Measurements from ENCODE around the gene SP140. TPM values are rescaled to one million over a fixed set of nuclear protein-coding genes. Genes with fewer than 3 reads are reported as not detected.

The SP140 gene
- total and polyA plus RNA-seq, 10 of the 15 experiments (the other 5 are each of a cell fraction or from before 2014, with no cell fraction given), result 61.7 to 164 (median 90.7) TPM

DNA sequence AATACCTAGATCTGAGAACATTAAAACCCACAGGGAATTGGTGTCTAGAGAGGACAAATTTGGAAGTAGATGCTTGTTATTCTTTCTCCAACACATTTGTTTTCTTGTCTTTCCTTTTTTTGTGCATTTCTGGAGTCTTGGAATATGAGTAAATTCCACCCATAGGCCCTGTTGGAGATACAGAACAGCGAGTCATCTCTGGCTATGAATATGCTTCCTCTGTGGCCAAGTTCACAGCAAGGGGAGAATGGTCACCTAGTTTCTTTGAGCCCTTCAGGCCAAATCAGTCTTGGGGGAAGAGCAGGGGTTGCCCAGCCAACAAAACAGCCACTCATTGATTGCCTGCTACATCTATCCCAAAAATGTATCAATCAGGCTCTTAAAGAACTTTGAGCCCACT, 132.8 kb downstream of the SP140 start:
- WGBS (ENCODE audit: insufficient coverage, insufficient replicate concordance, low lambda C conversion rate, missing lambda C conversion rate), result 69% methylated on average over 1 of the region's 1 CpG
- no peak for ATAC-seq
- Histone ChIP-seq H3K9me3 (replicated peaks; ENCODE audit: control insufficient read depth, insufficient read depth, low read length) (no peaks in the 10 kb centered on the region), H3K27ac (ENCODE audit: control insufficient read depth, insufficient read depth) (no peak overlapping the region), H2AFZ (ENCODE audit: control insufficient read depth, low read depth, low read length) (no peak overlapping the region), H3K79me2 (ENCODE audit: control insufficient read depth, insufficient read depth, low read length) (no peaks in the 10 kb centered on the region), H4K20me1 (ENCODE audit: control insufficient read depth, insufficient read depth) (no peaks in the 10 kb centered on the region), H3K4me3 (no peak overlapping the region), H3K4me2 (ENCODE audit: control insufficient read depth, insufficient read depth) (no peak overlapping the region), H3K9ac (ENCODE audit: control insufficient read depth, insufficient read depth, low read length) (no peak overlapping the region), H3K4me1 (ENCODE audit: control insufficient read depth, insufficient read depth, low read length) (peaks cover 4% of the 10 kb centered on the region; the same call in 1 of the 2 replicates), H3K36me3 (ENCODE audit: control insufficient read depth in 2 of 2, insufficient read depth in 2 of 2, low read length in 1 of 2) (peaks cover 5 to 6% of the 10 kb centered on the region in 2 experiments), H3K27me3 (replicated peaks in 1 of 2; ENCODE audit: control insufficient read depth in 2 of 2, insufficient read depth in 2 of 2, low read length in 1 of 2) (no peaks in the 10 kb centered on the region)
- intact Hi-C loops (cut with micrococcal nuclease; ENCODE audit: unreplicated experiment) (no loop called here), in situ Hi-C loops (cut with MboI) (no loop called here)
- FAIRE-seq, result no peak
- SMC1A ChIA-PET (ENCODE audit: uncharacterized antibody, unreplicated experiment), result no interaction called here
- no TSS peak for BruUV-seq (replicated peaks)
- RAD21 ChIA-PET (ENCODE audit: unreplicated experiment), result interaction anchor here (0.5 kb wide), 1 partner anchor 634 kb away, joined by 5 read pairs; no protein-coding TSS in a partner anchor
- POLR2A ChIA-PET, result no interaction called here
- CTCF ChIA-PET, result no interaction called here
- TF ChIP-seq POLR2A (IDR thresholded peaks at IDR 0.05; ENCODE audit: low read depth, low read length), result no peak
- DNase-seq (ENCODE audit: low read depth, low spot score), result no peak

DNA sequence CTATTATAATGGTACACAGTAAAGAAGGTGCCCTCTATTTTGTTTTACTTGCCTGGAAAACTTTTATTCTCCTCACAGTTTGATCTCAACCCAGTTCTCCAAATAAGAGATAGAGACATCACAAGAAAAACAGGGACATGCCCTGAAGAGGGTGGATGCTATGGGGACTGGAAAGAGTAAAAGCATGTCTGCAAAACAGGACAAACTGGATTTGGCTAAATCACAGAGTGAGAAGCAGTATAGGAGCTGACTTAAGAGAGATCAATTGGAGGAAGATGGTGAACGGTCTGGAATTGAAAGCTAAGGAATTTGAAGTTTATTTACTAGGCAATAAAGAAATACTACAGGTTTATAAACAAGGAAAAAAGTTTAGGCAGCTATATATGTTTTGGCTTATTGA, 134.5 kb downstream of the SP140 start:
- ChIA-PET CTCF (no interaction called here), SMC1A (ENCODE audit: uncharacterized antibody, unreplicated experiment) (interaction anchor here (1.4 kb wide), 1 partner anchor 11 kb away, joined by 4 read pairs; no protein-coding TSS in a partner anchor), POLR2A (interaction anchor here (1.3 kb wide), 1 partner anchor 30 kb away, joined by 3 read pairs; no protein-coding TSS in a partner anchor), RAD21 (ENCODE audit: unreplicated experiment) (no interaction called here)
- peaks cover 4% of the 10 kb centered on the region; the same call in 1 of the 2 replicates for H3K4me1 ChIP-seq (ENCODE audit: control insufficient read depth, insufficient read depth, low read length)
- FAIRE-seq (no peak), ATAC-seq (no peak), DNase-seq (ENCODE audit: low read depth, low spot score) (no peak)
- H3K4me2 ChIP-seq (ENCODE audit: control insufficient read depth, insufficient read depth), result no peak overlapping the region
- no peaks in the 10 kb centered on the region for H4K20me1 ChIP-seq (ENCODE audit: control insufficient read depth, insufficient read depth)
- H3K9me3 ChIP-seq (replicated peaks; ENCODE audit: control insufficient read depth, insufficient read depth, low read length), result no peaks in the 10 kb centered on the region
- WGBS (ENCODE audit: insufficient coverage, insufficient replicate concordance, low lambda C conversion rate, missing lambda C conversion rate), result 80% methylated on average over 1 of the region's 1 CpG
- peaks cover 5 to 6% of the 10 kb centered on the region in 2 experiments for H3K36me3 ChIP-seq (ENCODE audit: control insufficient read depth in 2 of 2, insufficient read depth in 2 of 2, low read length in 1 of 2)
- no peaks in the 10 kb centered on the region for H3K79me2 ChIP-seq (ENCODE audit: control insufficient read depth, insufficient read depth, low read length)
- no peak overlapping the region for H3K4me3 ChIP-seq
- H3K27me3 ChIP-seq (replicated peaks in 1 of 2; ENCODE audit: control insufficient read depth in 2 of 2, insufficient read depth in 2 of 2, low read length in 1 of 2), result no peaks in the 10 kb centered on the region
- intact Hi-C loops (cut with micrococcal nuclease; ENCODE audit: unreplicated experiment) (no loop called here), in situ Hi-C loops (cut with MboI) (no loop called here)
- no peak overlapping the region for H3K27ac ChIP-seq (ENCODE audit: control insufficient read depth, insufficient read depth)
- BruUV-seq (replicated peaks), result no TSS peak
- H2AFZ ChIP-seq (ENCODE audit: control insufficient read depth, low read depth, low read length), result no peak overlapping the region
- H3K9ac ChIP-seq (ENCODE audit: control insufficient read depth, insufficient read depth, low read length), result no peak overlapping the region
- TF ChIP-seq BHLHE40 (IDR thresholded peaks at IDR 0.05; ENCODE audit: borderline replicate concordance in 1 of 2, low read depth in 2 of 2, low read length in 1 of 2) (no peak), RBBP5 (conservative IDR thresholded peaks at IDR 0.05) (no peak), CEBPB (IDR thresholded peaks at IDR 0.05; ENCODE audit: borderline replicate concordance in 1 of 2, low read depth in 2 of 2, low read length in 2 of 2) (no peak), EED (IDR thresholded peaks at IDR 0.05; ENCODE audit: low read depth) (no peak), TCF3 (IDR thresholded peaks at IDR 0.05; ENCODE audit: borderline replicate concordance, insufficient read depth, low read depth, low read length) (no peak), TCF7 (IDR thresholded peaks at IDR 0.05; ENCODE audit: borderline replicate concordance) (no peak)
- TF ChIP-seq, protein P1, sequence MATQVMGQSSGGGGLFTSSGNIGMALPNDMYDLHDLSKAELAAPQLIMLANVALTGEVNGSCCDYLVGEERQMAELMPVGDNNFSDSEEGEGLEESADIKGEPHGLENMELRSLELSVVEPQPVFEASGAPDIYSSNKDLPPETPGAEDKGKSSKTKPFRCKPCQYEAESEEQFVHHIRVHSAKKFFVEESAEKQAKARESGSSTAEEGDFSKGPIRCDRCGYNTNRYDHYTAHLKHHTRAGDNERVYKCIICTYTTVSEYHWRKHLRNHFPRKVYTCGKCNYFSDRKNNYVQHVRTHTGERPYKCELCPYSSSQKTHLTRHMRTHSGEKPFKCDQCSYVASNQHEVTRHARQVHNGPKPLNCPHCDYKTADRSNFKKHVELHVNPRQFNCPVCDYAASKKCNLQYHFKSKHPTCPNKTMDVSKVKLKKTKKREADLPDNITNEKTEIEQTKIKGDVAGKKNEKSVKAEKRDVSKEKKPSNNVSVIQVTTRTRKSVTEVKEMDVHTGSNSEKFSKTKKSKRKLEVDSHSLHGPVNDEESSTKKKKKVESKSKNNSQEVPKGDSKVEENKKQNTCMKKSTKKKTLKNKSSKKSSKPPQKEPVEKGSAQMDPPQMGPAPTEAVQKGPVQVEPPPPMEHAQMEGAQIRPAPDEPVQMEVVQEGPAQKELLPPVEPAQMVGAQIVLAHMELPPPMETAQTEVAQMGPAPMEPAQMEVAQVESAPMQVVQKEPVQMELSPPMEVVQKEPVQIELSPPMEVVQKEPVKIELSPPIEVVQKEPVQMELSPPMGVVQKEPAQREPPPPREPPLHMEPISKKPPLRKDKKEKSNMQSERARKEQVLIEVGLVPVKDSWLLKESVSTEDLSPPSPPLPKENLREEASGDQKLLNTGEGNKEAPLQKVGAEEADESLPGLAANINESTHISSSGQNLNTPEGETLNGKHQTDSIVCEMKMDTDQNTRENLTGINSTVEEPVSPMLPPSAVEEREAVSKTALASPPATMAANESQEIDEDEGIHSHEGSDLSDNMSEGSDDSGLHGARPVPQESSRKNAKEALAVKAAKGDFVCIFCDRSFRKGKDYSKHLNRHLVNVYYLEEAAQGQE (IDR thresholded peaks at IDR 0.05; ENCODE audit: low read depth, low read length), result no peak
- TF ChIP-seq, protein P2, sequence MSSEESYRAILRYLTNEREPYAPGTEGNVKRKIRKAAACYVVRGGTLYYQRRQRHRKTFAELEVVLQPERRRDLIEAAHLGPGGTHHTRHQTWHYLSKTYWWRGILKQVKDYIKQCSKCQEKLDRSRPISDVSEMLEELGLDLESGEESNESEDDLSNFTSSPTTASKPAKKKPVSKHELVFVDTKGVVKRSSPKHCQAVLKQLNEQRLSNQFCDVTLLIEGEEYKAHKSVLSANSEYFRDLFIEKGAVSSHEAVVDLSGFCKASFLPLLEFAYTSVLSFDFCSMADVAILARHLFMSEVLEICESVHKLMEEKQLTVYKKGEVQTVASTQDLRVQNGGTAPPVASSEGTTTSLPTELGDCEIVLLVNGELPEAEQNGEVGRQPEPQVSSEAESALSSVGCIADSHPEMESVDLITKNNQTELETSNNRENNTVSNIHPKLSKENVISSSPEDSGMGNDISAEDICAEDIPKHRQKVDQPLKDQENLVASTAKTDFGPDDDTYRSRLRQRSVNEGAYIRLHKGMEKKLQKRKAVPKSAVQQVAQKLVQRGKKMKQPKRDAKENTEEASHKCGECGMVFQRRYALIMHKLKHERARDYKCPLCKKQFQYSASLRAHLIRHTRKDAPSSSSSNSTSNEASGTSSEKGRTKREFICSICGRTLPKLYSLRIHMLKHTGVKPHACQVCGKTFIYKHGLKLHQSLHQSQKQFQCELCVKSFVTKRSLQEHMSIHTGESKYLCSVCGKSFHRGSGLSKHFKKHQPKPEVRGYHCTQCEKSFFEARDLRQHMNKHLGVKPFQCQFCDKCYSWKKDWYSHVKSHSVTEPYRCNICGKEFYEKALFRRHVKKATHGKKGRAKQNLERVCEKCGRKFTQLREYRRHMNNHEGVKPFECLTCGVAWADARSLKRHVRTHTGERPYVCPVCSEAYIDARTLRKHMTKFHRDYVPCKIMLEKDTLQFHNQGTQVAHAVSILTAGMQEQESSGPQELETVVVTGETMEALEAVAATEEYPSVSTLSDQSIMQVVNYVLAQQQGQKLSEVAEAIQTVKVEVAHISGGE (CRISPR knock-in tag; IDR thresholded peaks at IDR 0.05), result no peak

Measured in GM12878 (cell line).